MCF 10A (cell line): ENCODE measurements around the gene ANKRD6. TPM values are rescaled to one million over a fixed set of nuclear protein-coding genes. Genes with fewer than 3 reads are reported as not detected.

Source experiments
- BruUV-seq: library from RNA; stranded (reverse); fragments of 400-500 nt; replicated peaks from 2 replicates; lab custom pipeline; 2021; lab: Mats Ljungman, UMichigan
- CTCF ChIA-PET: fragments of 300-600 bp; sonication (Branson Sonifier 250); formaldehyde crosslinking; extraction: SDS; loops from one replicate; lab custom pipeline; 2021; ENCODE audit warnings: antibody characterized with exemption, inconsistent platforms; lab: Yijun Ruan, JAX
- POLR2A ChIA-PET: fragments of 300-600, 350-650 bp; sonication (Branson Sonifier 250); formaldehyde crosslinking; extraction: SDS; loops from one replicate; lab custom pipeline; 2020; ENCODE audit warnings: antibody characterized with exemption, inconsistent platforms; lab: Yijun Ruan, JAX
- DNase-seq: peaks from one replicate; pipeline ENCODE4 v3.0.0-alpha.2; 2018; ENCODE audit not compliant: unreplicated experiment
- H3K27ac Mint-ChIP-seq: one replicate; pipeline ENCODE4 v1.8.0; 2022; ENCODE audit warnings: mild to moderate bottlenecking, low read depth, mixed read lengths; ENCODE audit not compliant: unreplicated experiment
- H3K27me3 Mint-ChIP-seq: one replicate; pipeline ENCODE4 v1.8.0; 2022; ENCODE audit warnings: mixed read lengths; ENCODE audit not compliant: insufficient read depth, unreplicated experiment
- H3K36me3 Mint-ChIP-seq: one replicate; pipeline ENCODE4 v1.8.0; 2022; ENCODE audit warnings: mild to moderate bottlenecking, moderate library complexity, mixed read lengths; ENCODE audit not compliant: insufficient read depth, unreplicated experiment
- H3K4me1 Mint-ChIP-seq: one replicate; pipeline ENCODE4 v1.8.0; 2022; ENCODE audit warnings: mixed read lengths; ENCODE audit not compliant: insufficient read depth, unreplicated experiment
- H3K4me3 Mint-ChIP-seq: one replicate; pipeline ENCODE4 v1.8.0; 2022; ENCODE audit warnings: mild to moderate bottlenecking, moderate library complexity, mixed read lengths; ENCODE audit not compliant: unreplicated experiment
- H3K9me3 Mint-ChIP-seq: one replicate; pipeline ENCODE4 v1.8.0; 2022; ENCODE audit warnings: mixed read lengths; ENCODE audit not compliant: unreplicated experiment
- intact Hi-C: fragments of 100-400 bp; cut with micrococcal nuclease; formaldehyde crosslinking; loops from 2 replicates; pipeline ENCODE4 v1.14.1; 2022
- total RNA-seq: library from RNA; stranded (reverse); gene quantifications from 2 replicates; pipeline ENCODE4 v1.2.3, GENCODE V29; 2022
- TF ChIP-seq, protein P1 (sequence below): fragments of 200-600 bp; IDR thresholded peaks from one replicate; pipeline ENCODE4 v1.8.0; 2022; ENCODE audit warnings: antibody characterized with exemption, mild to moderate bottlenecking; ENCODE audit not compliant: unreplicated experiment

ANKRD6 gene
- total RNA-seq, 1 experiment from 2014 or later: 2.1 TPM

DNA sequence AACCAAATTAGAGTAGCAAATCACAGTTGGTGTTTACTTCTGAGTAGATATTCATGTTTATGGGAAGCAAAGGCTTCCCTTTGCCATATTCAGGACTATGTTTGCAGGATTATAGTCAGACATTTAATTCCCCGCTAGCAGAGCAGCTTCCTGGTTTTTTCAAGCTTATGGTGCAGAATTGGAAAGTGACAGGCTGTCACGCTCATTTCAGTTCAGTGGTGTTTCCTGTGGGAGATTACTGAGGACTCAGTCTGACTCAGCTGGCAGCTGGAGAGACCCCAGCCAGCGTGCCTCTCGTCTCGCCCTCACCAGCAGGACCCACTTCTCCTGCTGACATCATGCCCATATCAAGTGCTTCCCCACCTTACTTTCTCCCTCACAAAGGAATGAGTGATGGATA is 120.5 kb downstream of the ANKRD6 start:
- TF ChIP-seq, protein P1, sequence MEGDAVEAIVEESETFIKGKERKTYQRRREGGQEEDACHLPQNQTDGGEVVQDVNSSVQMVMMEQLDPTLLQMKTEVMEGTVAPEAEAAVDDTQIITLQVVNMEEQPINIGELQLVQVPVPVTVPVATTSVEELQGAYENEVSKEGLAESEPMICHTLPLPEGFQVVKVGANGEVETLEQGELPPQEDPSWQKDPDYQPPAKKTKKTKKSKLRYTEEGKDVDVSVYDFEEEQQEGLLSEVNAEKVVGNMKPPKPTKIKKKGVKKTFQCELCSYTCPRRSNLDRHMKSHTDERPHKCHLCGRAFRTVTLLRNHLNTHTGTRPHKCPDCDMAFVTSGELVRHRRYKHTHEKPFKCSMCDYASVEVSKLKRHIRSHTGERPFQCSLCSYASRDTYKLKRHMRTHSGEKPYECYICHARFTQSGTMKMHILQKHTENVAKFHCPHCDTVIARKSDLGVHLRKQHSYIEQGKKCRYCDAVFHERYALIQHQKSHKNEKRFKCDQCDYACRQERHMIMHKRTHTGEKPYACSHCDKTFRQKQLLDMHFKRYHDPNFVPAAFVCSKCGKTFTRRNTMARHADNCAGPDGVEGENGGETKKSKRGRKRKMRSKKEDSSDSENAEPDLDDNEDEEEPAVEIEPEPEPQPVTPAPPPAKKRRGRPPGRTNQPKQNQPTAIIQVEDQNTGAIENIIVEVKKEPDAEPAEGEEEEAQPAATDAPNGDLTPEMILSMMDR: no peak
- peaks cover 69% of the 10 kb centered on the region for H3K27me3 Mint-ChIP-seq
- peaks cover 9% of the 10 kb centered on the region for H3K9me3 Mint-ChIP-seq
- H3K36me3 Mint-ChIP-seq: no peaks in the 10 kb centered on the region
- intact Hi-C loops: no loop called here
- H3K4me3 Mint-ChIP-seq: no peak overlapping the region
- no peak for DNase-seq
- H3K27ac Mint-ChIP-seq: no peak overlapping the region
- ChIA-PET CTCF (interaction anchor here (0.6 to 0.8 kb wide), 3 partner anchors 13 to 103 kb away, joined by 3 read pairs; no protein-coding TSS in a partner anchor), POLR2A (no interaction called here)
- no TSS peak for BruUV-seq
- no peaks in the 10 kb centered on the region for H3K4me1 Mint-ChIP-seq

- intact Hi-C loops: no loop called here
- no TSS peak for BruUV-seq
- H3K4me3 Mint-ChIP-seq: no peak overlapping the region
- ChIA-PET CTCF (interaction anchor here (0.6 to 0.9 kb wide), 3 partner anchors 56 to 784 kb away, joined by 3 read pairs; no protein-coding TSS in a partner anchor), POLR2A (no interaction called here)
- no peaks in the 10 kb centered on the region for H3K4me1 Mint-ChIP-seq
- no peaks in the 10 kb centered on the region for H3K36me3 Mint-ChIP-seq
- peaks cover 69% of the 10 kb centered on the region for H3K27me3 Mint-ChIP-seq
- H3K9me3 Mint-ChIP-seq: peaks cover 9% of the 10 kb centered on the region
- TF ChIP-seq, protein P1: no peak
- DNase-seq: no peak
- H3K27ac Mint-ChIP-seq: no peak overlapping the region
Measured at GRCh38 chr6:89554106-89554505, 121.2 kb downstream of the ANKRD6 start.

DNA sequence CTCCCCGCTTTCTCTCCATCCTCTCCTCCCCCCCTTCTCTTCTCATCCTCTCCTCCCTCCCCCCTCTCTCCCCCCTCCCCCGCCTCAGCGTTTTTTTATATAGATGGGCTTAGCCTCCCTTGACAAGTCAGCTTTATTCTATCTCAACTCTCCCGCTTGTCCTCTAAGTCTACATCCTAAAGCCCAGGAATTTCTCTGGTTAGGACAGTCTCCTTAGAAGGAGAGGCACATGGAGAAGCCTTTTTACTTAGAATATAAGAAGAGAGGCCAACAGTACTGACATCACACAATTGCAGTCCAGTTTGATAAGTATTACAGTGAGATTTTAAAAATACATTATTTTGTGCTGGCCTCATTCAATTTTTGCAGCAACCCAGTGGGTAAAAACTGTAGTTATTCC is 122.1 kb downstream of the ANKRD6 start:
- intact Hi-C loops: no loop called here
- H3K36me3 Mint-ChIP-seq: no peaks in the 10 kb centered on the region
- H3K9me3 Mint-ChIP-seq: peaks cover 9% of the 10 kb centered on the region
- no peak overlapping the region for H3K4me3 Mint-ChIP-seq
- BruUV-seq: no TSS peak
- no peak overlapping the region for H3K27ac Mint-ChIP-seq
- POLR2A ChIA-PET: no interaction called here
- H3K4me1 Mint-ChIP-seq: no peaks in the 10 kb centered on the region
- DNase-seq: no peak
- peaks cover 72% of the 10 kb centered on the region for H3K27me3 Mint-ChIP-seq
- TF ChIP-seq, protein P1: no peak
- CTCF ChIA-PET: interaction anchor here (0.5 kb wide), 1 partner anchor 17 kb away, joined by 3 read pairs; no protein-coding TSS in a partner anchor

DNA sequence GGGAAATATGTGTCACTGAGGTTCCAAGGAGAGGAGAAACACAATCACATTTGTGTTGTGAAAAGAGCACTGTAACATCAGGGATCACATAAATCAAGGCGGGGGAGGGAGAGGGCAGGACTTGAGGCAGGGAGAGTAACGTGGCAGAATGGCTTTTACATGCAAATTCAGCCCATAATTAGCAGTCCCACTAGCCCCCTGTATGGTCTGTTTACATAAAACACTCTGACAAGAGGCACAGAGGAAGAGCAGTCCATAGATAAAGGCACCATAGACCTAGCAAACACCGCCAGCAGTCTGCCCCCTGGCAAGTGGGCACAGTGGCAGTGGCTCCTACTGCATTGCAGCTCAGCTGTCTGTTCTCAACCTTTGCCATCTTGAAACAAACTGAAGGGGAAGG is 122.9 kb downstream of the ANKRD6 start:
- no TSS peak for BruUV-seq
- Mint-ChIP-seq H3K4me1 (no peaks in the 10 kb centered on the region), H3K36me3 (no peaks in the 10 kb centered on the region), H3K27ac (no peak overlapping the region), H3K27me3 (peaks cover 71% of the 10 kb centered on the region), H3K9me3 (peaks cover 9% of the 10 kb centered on the region), H3K4me3 (no peak overlapping the region)
- intact Hi-C loops: no loop called here
- TF ChIP-seq, protein P1: no peak
- ChIA-PET POLR2A (no interaction called here), CTCF (interaction anchor here (0.9 kb wide), 1 partner anchor 123 kb away, joined by 4 read pairs; no protein-coding TSS in a partner anchor)
- no peak for DNase-seq
